Measurements from ENCODE around the gene CAMTA1. TPM values are rescaled to one million over a fixed set of nuclear protein-coding genes. Genes with fewer than 3 reads are reported as not detected.

Gene CAMTA1
- total and polyA plus RNA-seq, 4 donors, result 18.0 to 93.5 (median 35.8) TPM

DNA sequence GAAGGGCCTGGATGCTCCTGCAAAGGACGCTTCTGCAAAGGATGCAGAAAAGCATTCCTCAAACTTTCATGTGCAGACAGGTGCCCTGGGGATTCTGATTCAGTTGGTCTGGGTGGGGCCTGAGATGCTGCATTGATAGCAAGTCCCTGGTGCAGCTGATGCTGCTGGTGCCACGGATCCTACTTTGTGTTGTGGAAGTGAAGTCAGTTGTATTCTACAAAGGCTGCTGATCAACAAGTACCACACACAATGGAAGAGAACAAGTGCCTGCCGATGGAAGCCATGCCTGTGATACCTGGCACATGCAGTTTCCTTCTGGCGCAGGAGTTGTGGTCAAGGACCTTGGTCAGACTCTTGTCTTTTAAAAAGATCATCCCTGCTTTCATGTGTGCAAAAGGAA is 478.8 kb downstream of the CAMTA1 start:
- WGBS, result 86% methylated on average over 4 of the region's 4 CpGs
- no peak for DNase-seq (ENCODE audit: low spot score)
- TF ChIP-seq RAD21 (IDR thresholded peaks at IDR 0.05), result no peak
- TF ChIP-seq, protein P1, sequence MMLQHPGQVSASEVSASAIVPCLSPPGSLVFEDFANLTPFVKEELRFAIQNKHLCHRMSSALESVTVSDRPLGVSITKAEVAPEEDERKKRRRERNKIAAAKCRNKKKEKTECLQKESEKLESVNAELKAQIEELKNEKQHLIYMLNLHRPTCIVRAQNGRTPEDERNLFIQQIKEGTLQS (IDR thresholded peaks at IDR 0.05), result no peak
- Histone ChIP-seq H3K4me3 (ENCODE audit: low read depth in 1 of 3, low read length in 3 of 3) (no peak overlapping the region), H3K4me1 (ENCODE audit: control insufficient read depth in 4 of 4, insufficient read depth in 4 of 4, low read length in 3 of 4) (peaks cover 0 to 18% (median 11%) of the 10 kb centered on the region in 4 donors), H3K36me3 (ENCODE audit: control insufficient read depth in 4 of 4, insufficient read depth in 3 of 4, low read depth in 1 of 4, low read length in 3 of 4) (no peaks in the 10 kb centered on the region), H3K9ac (ENCODE audit: low read depth in 1 of 2, low read length in 2 of 2) (no peak overlapping the region), H3K27ac (ENCODE audit: low read depth in 1 of 2, low read length in 2 of 2) (no peak overlapping the region), H3K27me3 (ENCODE audit: control insufficient read depth in 4 of 4, insufficient read depth in 4 of 4, low read length in 3 of 4) (no peaks in the 10 kb centered on the region), H3K9me3 (ENCODE audit: control insufficient read depth in 4 of 4, low read length in 3 of 4) (peaks cover 0 to 6% (median 2%) of the 10 kb centered on the region in 4 donors)

DNA sequence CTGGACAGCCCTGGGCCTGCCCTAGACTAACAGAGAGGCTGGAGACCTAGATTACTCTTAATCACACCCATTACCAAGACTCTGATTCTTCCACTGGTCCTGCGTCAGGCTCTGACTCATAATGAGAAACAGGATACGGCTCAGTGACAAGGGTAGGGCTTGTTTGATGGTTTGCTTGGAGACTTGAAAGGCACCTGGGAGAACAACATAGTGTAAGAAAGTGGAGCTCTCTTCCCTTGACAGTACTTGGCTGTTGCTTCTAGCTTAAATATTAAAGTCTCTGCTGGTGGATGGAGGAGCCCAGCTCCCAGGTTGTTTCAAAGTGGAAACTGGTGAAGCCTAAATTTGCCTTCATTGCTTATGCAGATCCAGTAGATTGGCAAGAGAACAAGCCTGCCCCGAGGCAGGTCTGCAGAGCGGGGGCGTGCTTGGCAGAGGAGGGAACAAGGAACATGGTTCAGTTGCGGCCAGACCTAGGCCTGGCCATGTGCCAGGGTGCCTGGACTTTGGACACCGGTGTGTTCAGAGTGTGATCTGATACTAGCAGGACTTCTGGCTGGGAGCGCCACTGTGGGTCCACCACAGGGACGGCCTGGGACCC is 480.6 kb downstream of the CAMTA1 start:
- WGBS, result 33% methylated on average over 9 of the region's 9 CpGs
- Histone ChIP-seq H3K27me3 (ENCODE audit: control insufficient read depth in 4 of 4, insufficient read depth in 4 of 4, low read length in 3 of 4) (no peaks in the 10 kb centered on the region), H3K4me3 (ENCODE audit: low read depth in 1 of 3, low read length in 3 of 3) (no peak overlapping the region), H3K9me3 (ENCODE audit: control insufficient read depth in 4 of 4, low read length in 3 of 4) (peaks cover 0 to 10% (median 5%) of the 10 kb centered on the region in 4 donors), H3K4me1 (ENCODE audit: control insufficient read depth in 4 of 4, insufficient read depth in 4 of 4, low read length in 3 of 4) (peaks cover 0 to 18% (median 11%) of the 10 kb centered on the region in 4 donors), H3K9ac (ENCODE audit: low read depth in 1 of 2, low read length in 2 of 2) (no peak overlapping the region), H3K27ac (ENCODE audit: low read depth in 1 of 2, low read length in 2 of 2) (peak overlapping the region; percentile 79 to 87), H3K36me3 (ENCODE audit: control insufficient read depth in 4 of 4, insufficient read depth in 3 of 4, low read depth in 1 of 4, low read length in 3 of 4) (no peaks in the 10 kb centered on the region)
- peak; percentile 13 for TF ChIP-seq FOXA2 (IDR thresholded peaks at IDR 0.05)
- TF ChIP-seq GABPA (IDR thresholded peaks at IDR 0.05 in 1 of 2, conservative IDR thresholded peaks at IDR 0.05 in 1 of 2), result peak in 1 of 2 donors; percentile 34
- TF ChIP-seq, protein P1 (IDR thresholded peaks at IDR 0.05), result no peak
- TF ChIP-seq YY1 (IDR thresholded peaks at IDR 0.05), result peak; percentile 69
- TF ChIP-seq, protein P2, sequence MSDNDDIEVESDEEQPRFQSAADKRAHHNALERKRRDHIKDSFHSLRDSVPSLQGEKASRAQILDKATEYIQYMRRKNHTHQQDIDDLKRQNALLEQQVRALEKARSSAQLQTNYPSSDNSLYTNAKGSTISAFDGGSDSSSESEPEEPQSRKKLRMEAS (IDR thresholded peaks at IDR 0.05), result peak; percentile 71
- peak; percentile 97 for TF ChIP-seq HNF4G (IDR thresholded peaks at IDR 0.05)
- TF ChIP-seq FOXA1 (IDR thresholded peaks at IDR 0.05), result no peak
- TF ChIP-seq, protein P3, sequence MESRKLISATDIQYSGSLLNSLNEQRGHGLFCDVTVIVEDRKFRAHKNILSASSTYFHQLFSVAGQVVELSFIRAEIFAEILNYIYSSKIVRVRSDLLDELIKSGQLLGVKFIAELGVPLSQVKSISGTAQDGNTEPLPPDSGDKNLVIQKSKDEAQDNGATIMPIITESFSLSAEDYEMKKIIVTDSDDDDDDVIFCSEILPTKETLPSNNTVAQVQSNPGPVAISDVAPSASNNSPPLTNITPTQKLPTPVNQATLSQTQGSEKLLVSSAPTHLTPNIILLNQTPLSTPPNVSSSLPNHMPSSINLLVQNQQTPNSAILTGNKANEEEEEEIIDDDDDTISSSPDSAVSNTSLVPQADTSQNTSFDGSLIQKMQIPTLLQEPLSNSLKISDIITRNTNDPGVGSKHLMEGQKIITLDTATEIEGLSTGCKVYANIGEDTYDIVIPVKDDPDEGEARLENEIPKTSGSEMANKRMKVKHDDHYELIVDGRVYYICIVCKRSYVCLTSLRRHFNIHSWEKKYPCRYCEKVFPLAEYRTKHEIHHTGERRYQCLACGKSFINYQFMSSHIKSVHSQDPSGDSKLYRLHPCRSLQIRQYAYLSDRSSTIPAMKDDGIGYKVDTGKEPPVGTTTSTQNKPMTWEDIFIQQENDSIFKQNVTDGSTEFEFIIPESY (IDR thresholded peaks at IDR 0.05), result peak; percentile 17
- TF ChIP-seq RXRA (IDR thresholded peaks at IDR 0.05), result peak; percentile 74 to 80
- peak; percentile 93 for TF ChIP-seq SP1 (IDR thresholded peaks at IDR 0.05)
- TF ChIP-seq HNF4A (conservative IDR thresholded peaks at IDR 0.05), result peak; percentile 98
- TF ChIP-seq EGR1 (IDR thresholded peaks at IDR 0.05; ENCODE audit: low read depth in 2 of 2), result peak; percentile 100
- peak; percentile 58 to 65 for TF ChIP-seq RAD21 (IDR thresholded peaks at IDR 0.05)
- TF ChIP-seq JUND (IDR thresholded peaks at IDR 0.05), result peak; percentile 39 to 47
- TF ChIP-seq, protein P4, sequence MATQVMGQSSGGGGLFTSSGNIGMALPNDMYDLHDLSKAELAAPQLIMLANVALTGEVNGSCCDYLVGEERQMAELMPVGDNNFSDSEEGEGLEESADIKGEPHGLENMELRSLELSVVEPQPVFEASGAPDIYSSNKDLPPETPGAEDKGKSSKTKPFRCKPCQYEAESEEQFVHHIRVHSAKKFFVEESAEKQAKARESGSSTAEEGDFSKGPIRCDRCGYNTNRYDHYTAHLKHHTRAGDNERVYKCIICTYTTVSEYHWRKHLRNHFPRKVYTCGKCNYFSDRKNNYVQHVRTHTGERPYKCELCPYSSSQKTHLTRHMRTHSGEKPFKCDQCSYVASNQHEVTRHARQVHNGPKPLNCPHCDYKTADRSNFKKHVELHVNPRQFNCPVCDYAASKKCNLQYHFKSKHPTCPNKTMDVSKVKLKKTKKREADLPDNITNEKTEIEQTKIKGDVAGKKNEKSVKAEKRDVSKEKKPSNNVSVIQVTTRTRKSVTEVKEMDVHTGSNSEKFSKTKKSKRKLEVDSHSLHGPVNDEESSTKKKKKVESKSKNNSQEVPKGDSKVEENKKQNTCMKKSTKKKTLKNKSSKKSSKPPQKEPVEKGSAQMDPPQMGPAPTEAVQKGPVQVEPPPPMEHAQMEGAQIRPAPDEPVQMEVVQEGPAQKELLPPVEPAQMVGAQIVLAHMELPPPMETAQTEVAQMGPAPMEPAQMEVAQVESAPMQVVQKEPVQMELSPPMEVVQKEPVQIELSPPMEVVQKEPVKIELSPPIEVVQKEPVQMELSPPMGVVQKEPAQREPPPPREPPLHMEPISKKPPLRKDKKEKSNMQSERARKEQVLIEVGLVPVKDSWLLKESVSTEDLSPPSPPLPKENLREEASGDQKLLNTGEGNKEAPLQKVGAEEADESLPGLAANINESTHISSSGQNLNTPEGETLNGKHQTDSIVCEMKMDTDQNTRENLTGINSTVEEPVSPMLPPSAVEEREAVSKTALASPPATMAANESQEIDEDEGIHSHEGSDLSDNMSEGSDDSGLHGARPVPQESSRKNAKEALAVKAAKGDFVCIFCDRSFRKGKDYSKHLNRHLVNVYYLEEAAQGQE (IDR thresholded peaks at IDR 0.05), result no peak
- TF ChIP-seq TAF1 (conservative IDR thresholded peaks at IDR 0.05), result no peak
- TF ChIP-seq, protein P5, sequence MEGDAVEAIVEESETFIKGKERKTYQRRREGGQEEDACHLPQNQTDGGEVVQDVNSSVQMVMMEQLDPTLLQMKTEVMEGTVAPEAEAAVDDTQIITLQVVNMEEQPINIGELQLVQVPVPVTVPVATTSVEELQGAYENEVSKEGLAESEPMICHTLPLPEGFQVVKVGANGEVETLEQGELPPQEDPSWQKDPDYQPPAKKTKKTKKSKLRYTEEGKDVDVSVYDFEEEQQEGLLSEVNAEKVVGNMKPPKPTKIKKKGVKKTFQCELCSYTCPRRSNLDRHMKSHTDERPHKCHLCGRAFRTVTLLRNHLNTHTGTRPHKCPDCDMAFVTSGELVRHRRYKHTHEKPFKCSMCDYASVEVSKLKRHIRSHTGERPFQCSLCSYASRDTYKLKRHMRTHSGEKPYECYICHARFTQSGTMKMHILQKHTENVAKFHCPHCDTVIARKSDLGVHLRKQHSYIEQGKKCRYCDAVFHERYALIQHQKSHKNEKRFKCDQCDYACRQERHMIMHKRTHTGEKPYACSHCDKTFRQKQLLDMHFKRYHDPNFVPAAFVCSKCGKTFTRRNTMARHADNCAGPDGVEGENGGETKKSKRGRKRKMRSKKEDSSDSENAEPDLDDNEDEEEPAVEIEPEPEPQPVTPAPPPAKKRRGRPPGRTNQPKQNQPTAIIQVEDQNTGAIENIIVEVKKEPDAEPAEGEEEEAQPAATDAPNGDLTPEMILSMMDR (IDR thresholded peaks at IDR 0.05; ENCODE audit: low read depth, low read length, missing input control), result no peak
- no peak for TF ChIP-seq NR2F2 (IDR thresholded peaks at IDR 0.05)
- DNase-seq (ENCODE audit: low spot score), result peak; percentile 81

All from liver (tissue), 9 donors.